Activated CD8-positive, alpha-beta memory T cell treated with anti-CD3 and anti-CD28 coated beads for 48 hours (primary cell): ENCODE data around the gene MYO19.

ENCODE experiments used
- DNase-seq, 3 experiments: peaks; one replicate each; pipeline ENCODE4 v3.0.0-alpha.2; 2020; ENCODE audit warnings: low read depth in 2 of 3, low spot score in 2 of 3

The MYO19 gene

GRCh38 chr17:36534840-36535668 is at the start of gene MYO19, which contains the start of gene PIGW:
TSS of gene MYO19 (minus strand) at chr17:36534868. CDS start at chr17:36532538, 2,330 bp downstream.
TSS of gene PIGW (plus strand) at chr17:36534987. CDS start at chr17:36537102, 2,115 bp downstream.
- DNase-seq = peak; percentile 63 to 88 (median 80)

- DNase-seq = no peak
These were observed 49.1 kb upstream of the MYO19 start for GRCh38 chr17:36583787-36584186.

GRCh38 chr17:36578671-36579070 is 44.0 kb upstream of the MYO19 start:
- no peak for DNase-seq

- DNase-seq = no peak
These were observed 42.1 kb upstream of the MYO19 start for GRCh38 chr17:36576793-36577192.

- no peak for DNase-seq
These were observed 40.4 kb upstream of the MYO19 start for GRCh38 chr17:36575028-36575427.

GRCh38 chr17:36566081-36566480 is 31.4 kb upstream of the MYO19 start:
- DNase-seq = no peak

GRCh38 chr17:36553459-36553858 is 18.8 kb upstream of the MYO19 start:
- no peak for DNase-seq

- DNase-seq = no peak
These were observed 16.1 kb upstream of the MYO19 start for GRCh38 chr17:36550491-36551417.

GRCh38 chr17:36547776-36548175 is 13.1 kb upstream of the MYO19 start:
- no peak for DNase-seq

- no peak for DNase-seq
These were observed 11.9 kb upstream of the MYO19 start for GRCh38 chr17:36546418-36547093.

- peak; percentile 92 to 93 (median 93) for DNase-seq
These were observed 11.1 kb upstream of the MYO19 start for GRCh38 chr17:36545465-36546417.

GRCh38 chr17:36545077-36545464 is 10.4 kb upstream of the MYO19 start:
- no peak for DNase-seq

- DNase-seq = peak; percentile 73 to 78 (median 75)
These were observed 9.8 kb upstream of the MYO19 start, which contains the start of gene GGNBP2 for GRCh38 chr17:36544307-36545076. TSS of gene GGNBP2 (plus strand) at chr17:36544919. CDS start at chr17:36545725, 806 bp downstream.

- no peak for DNase-seq
These were observed 9.3 kb upstream of the MYO19 start for GRCh38 chr17:36544044-36544306.

GRCh38 chr17:36542755-36543154 is 8.1 kb upstream of the MYO19 start:
- no peak for DNase-seq

- no peak for DNase-seq
These were observed 6.0 kb upstream of the MYO19 start for GRCh38 chr17:36540696-36541095.

GRCh38 chr17:36535669-36536081 is 1.0 kb upstream of the MYO19 start:
- DNase-seq = no peak

GRCh38 chr17:36533935-36534839 is 481 bp downstream of the MYO19 start:
- peak; percentile 21 to 34 (median 34) for DNase-seq
